ENCODE results near the gene RAB4B. TPM values are rescaled to one million over a fixed set of nuclear protein-coding genes. Genes with fewer than 3 reads are reported as not detected.
"Not testable (repeated sequence)": the region's sequence is repeated elsewhere in the genome, so short reads cannot be mapped to it uniquely, and the experiment has no call there.

The RAB4B gene
- total RNA-seq, 1 donor from 2014 or later = 12.9 TPM

DNA sequence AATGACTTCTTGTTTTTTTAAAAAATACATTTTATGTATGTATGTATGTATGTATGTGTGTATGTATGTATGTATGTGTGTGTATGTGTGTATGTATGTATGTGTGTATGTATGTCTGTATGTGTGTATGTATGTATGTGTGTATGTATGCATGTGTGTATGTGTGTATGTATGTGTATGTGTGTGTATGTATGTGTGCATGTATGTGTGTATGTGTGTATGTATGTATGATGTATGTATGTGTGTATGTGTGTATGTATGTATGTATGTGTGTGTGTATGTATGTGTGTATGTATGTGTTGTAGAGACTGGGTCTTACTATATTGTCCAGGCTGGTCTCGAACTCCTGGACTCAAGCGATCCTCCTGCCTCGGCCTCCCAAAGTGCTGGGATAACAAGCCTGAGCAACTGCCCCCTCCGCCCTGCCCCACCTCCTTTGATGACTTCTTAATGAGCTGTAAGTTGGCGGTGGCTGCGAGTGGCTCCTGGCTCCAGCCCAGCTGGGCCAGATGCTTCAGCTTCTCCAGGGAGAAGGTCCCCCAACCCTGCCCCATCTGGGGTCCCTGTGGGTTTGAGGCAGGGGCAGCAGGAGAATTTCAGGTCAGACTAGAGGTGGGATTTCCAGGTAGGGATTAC, 47.5 kb downstream of the RAB4B start:
- H3K27ac Mint-ChIP-seq = not testable (repeated sequence)

DNA sequence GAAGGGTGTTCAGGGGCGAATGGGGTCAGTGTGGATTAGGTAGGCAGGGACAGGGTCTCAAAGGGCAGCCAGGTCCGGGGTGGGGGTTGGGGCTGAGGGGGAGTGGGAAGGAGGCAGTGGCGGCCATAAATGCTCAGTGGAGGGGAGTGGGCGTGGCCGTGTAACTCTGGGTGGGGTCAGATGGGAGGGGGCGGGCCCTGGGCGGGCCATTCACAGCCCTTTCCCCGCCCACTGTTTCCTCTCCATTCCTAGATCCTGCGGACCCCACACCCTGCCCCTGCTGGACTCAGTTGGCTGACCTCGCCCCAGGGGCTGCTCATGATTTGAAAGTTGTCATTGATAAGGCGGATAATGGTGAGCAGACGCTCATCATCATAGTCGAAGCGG, 48.3 kb downstream of the RAB4B start:
- not testable (repeated sequence) for H3K9me3 ChIP-seq (ENCODE audit: low read depth); H3K27ac ChIP-seq; H3K9me3 Mint-ChIP-seq; H3K4me3 Mint-ChIP-seq; H3K27me3 Mint-ChIP-seq (ENCODE audit: insufficient read depth, low read depth); H3F3A ChIP-seq (ENCODE audit: low read depth); H4K20me1 ChIP-seq (ENCODE audit: low read depth); H3K4me3 ChIP-seq; H3K27ac Mint-ChIP-seq; H3K27me3 ChIP-seq; H3K4me2 ChIP-seq; H3K4me1 ChIP-seq; DNase-seq (ENCODE audit: low spot score); H3K79me2 ChIP-seq (ENCODE audit: low read depth); H3K36me3 ChIP-seq; H2AFZ ChIP-seq (replicated peaks); H3K9ac ChIP-seq
- H3K36me3 Mint-ChIP-seq = peaks cover 12% of the 10 kb centered on the region
- H3K4me1 Mint-ChIP-seq = peaks cover 18% of the 10 kb centered on the region

More for the DNA sequence above, 47.5 kb downstream of the RAB4B start:
- not testable (repeated sequence) for H3K9ac ChIP-seq; H3K9me3 Mint-ChIP-seq; H3K4me2 ChIP-seq; H3K79me2 ChIP-seq (ENCODE audit: low read depth); H4K20me1 ChIP-seq (ENCODE audit: low read depth); H3K27me3 Mint-ChIP-seq (ENCODE audit: insufficient read depth, low read depth); H3K36me3 ChIP-seq; H3K9me3 ChIP-seq (ENCODE audit: low read depth); H3K27me3 ChIP-seq; H3K36me3 Mint-ChIP-seq; H3K4me3 Mint-ChIP-seq; H2AFZ ChIP-seq (replicated peaks); DNase-seq (ENCODE audit: low spot score); H3K4me3 ChIP-seq; H3F3A ChIP-seq (ENCODE audit: low read depth); H3K27ac ChIP-seq; H3K4me1 ChIP-seq
- H3K4me1 Mint-ChIP-seq = peaks cover 18% of the 10 kb centered on the region

DNA sequence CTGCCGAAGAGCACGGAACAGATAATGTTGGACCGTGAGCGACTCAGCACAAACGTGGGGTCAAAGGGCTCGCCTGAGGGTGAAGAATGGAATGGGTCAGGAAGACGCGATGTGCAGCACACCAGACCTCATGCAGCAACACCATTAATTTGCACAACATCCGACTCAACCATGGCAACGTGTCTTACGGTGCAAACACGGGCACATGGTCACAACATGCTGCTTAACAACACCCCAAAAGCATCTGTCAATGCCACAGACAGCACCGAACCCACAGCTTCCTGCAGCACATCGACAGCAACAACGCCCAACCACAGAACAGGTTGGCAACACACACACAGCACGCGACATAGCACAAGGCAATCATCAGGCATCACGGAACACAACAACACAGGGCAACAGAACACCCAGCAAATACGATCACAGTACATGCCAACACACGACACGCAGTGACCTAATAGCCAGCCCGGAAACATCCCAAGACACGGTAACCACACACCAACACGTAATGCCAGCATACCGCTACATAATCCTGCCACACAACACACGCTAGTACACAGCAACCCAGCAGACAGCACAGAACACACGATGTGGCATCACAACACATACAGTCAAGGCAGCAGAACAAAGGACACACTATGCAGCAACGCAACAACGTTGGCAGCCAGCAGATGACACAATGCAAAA, 48.8 kb downstream of the RAB4B start:
- not testable (repeated sequence) for H3K9me3 Mint-ChIP-seq; H3K9ac ChIP-seq; H3K4me1 ChIP-seq; H3K4me2 ChIP-seq; H2AFZ ChIP-seq (replicated peaks); H4K20me1 ChIP-seq (ENCODE audit: low read depth); H3K27me3 Mint-ChIP-seq (ENCODE audit: insufficient read depth, low read depth); H3K27ac ChIP-seq; H3K27me3 ChIP-seq; H3K79me2 ChIP-seq (ENCODE audit: low read depth); DNase-seq (ENCODE audit: low spot score); H3K36me3 ChIP-seq; H3F3A ChIP-seq (ENCODE audit: low read depth); H3K4me3 ChIP-seq; H3K9me3 ChIP-seq (ENCODE audit: low read depth); H3K4me3 Mint-ChIP-seq
- Mint-ChIP-seq H3K36me3 (peaks cover 12% of the 10 kb centered on the region), H3K27ac (peak overlapping the region; percentile 13), H3K4me1 (peaks cover 18% of the 10 kb centered on the region)

DNA sequence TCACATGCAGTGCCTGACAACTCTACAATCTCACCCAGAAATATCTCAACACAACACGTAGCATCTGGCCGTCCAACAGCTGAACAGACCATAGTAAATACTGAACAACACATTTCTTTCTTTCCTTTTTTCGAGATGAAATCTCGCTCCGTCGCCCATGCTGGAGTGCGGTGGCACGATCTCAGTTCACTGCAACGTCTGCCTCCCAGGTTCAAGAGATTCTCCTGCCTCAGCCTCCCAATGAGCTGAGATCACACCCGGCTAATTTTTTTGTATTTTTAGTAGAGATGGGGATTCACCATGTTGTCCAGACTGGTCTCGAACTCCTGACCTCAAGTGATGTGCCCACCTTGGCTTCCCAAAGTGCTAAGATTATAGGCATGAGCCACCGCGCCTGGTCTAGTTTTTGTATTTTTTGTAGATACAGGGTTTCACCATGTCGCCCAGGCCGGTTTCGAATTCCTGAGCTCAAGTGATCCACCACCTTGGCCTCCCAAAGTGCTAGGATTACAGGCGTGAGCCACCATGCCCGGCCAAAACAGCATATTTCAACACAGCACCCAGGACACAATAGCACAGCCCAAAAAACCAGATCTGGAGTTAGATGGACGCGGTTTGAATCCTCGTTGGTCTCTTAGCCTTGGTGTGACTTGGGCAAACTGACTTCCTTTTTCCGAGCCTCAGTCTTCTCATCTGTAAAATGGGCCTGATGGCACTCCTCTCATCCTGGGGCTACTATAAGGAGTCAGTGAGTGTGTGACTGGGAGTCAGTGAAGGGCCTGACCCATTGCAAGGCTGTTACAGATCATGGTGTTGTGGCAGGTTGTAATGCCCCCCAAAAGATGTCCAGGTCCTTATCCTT, 49.6 kb downstream of the RAB4B start:
- H3K36me3 ChIP-seq = no peaks in the 10 kb centered on the region

More for the DNA sequence above, 49.6 kb downstream of the RAB4B start:
- H2AFZ ChIP-seq (replicated peaks) = no peak overlapping the region
- TF ChIP-seq EZH2 (IDR thresholded peaks at IDR 0.05) = no peak
- TF ChIP-seq, protein P1, sequence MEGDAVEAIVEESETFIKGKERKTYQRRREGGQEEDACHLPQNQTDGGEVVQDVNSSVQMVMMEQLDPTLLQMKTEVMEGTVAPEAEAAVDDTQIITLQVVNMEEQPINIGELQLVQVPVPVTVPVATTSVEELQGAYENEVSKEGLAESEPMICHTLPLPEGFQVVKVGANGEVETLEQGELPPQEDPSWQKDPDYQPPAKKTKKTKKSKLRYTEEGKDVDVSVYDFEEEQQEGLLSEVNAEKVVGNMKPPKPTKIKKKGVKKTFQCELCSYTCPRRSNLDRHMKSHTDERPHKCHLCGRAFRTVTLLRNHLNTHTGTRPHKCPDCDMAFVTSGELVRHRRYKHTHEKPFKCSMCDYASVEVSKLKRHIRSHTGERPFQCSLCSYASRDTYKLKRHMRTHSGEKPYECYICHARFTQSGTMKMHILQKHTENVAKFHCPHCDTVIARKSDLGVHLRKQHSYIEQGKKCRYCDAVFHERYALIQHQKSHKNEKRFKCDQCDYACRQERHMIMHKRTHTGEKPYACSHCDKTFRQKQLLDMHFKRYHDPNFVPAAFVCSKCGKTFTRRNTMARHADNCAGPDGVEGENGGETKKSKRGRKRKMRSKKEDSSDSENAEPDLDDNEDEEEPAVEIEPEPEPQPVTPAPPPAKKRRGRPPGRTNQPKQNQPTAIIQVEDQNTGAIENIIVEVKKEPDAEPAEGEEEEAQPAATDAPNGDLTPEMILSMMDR (IDR thresholded peaks at IDR 0.05) = no peak
- TF ChIP-seq EZH2phosphoT487 (IDR thresholded peaks at IDR 0.05) = no peak
- Mint-ChIP-seq H3K9me3 (no peaks in the 10 kb centered on the region), H3K36me3 (peaks cover 12% of the 10 kb centered on the region), H3K27ac (no peak overlapping the region), H3K4me1 (peaks cover 12% of the 10 kb centered on the region), H3K27me3 (ENCODE audit: insufficient read depth, low read depth) (peaks cover 2% of the 10 kb centered on the region), H3K4me3 (no peak overlapping the region)
- no peaks in the 10 kb centered on the region for H3K79me2 ChIP-seq (ENCODE audit: low read depth)
- H3K27ac ChIP-seq = no peak overlapping the region
- H3K4me1 ChIP-seq = peaks cover 7% of the 10 kb centered on the region
- no peak overlapping the region for H3K4me2 ChIP-seq
- no peak overlapping the region for H3K4me3 ChIP-seq
- H3F3A ChIP-seq (ENCODE audit: low read depth) = no peaks in the 10 kb centered on the region
- H3K9ac ChIP-seq = no peak overlapping the region
- no peaks in the 10 kb centered on the region for H3K27me3 ChIP-seq
- no peak for DNase-seq (ENCODE audit: low spot score)
- H4K20me1 ChIP-seq (ENCODE audit: low read depth) = no peaks in the 10 kb centered on the region
- H3K9me3 ChIP-seq (ENCODE audit: low read depth) = no peaks in the 10 kb centered on the region

All from neural progenitor cell (in vitro differentiated cells).